T-helper 2 cell treated with Interferon-gamma antibody and Interleukin-4, amounts not matched to agents 5 μg/mL and 100 μg/mL, for 36 hours (primary cell): ENCODE data around the gene CADM4.

ENCODE experiments used
- DNase-seq: peaks from one replicate; pipeline ENCODE4 v3.0.0; 2021; ENCODE audit warnings: low spot score
- H3K27ac Mint-ChIP-seq: one replicate; pipeline ENCODE4 v1.8.0; 2021; ENCODE audit warnings: mild to moderate bottlenecking, mixed read lengths
- H3K27me3 Mint-ChIP-seq: one replicate; pipeline ENCODE4 v1.8.0; 2021; ENCODE audit warnings: low read depth, mixed read lengths
- H3K36me3 Mint-ChIP-seq: one replicate; pipeline ENCODE4 v1.8.0; 2021; ENCODE audit warnings: low read depth, mixed read lengths
- H3K4me1 Mint-ChIP-seq: one replicate; pipeline ENCODE4 v1.8.0; 2021; ENCODE audit warnings: low read depth, mixed read lengths
- H3K4me3 Mint-ChIP-seq: one replicate; pipeline ENCODE4 v1.8.0; 2022; ENCODE audit warnings: mild to moderate bottlenecking, moderate library complexity, mixed read lengths
- H3K9me3 Mint-ChIP-seq: one replicate; pipeline ENCODE4 v1.8.0; 2021; ENCODE audit warnings: mixed read lengths

The CADM4 gene

DNA sequence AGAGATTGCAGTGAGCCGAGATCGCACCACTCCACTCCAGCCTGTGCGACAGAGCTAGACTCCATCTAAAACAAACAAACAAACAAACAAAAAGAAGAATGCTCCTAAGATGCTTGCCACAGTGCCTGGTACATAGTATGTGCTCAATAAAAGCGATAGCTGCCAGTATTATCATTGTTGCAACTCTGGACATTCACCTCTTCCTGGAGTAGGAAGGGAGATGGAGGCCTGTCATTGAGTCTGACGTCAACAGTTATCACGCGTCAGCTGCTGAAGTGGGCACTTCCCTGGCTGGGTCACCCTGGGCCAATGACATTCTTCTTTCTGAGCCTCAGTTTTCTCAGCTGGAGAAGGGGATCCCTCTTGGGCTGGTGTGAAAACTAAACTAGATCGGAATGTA, 34.5 kb upstream of the CADM4 start:
- Mint-ChIP-seq H3K27me3 (peaks cover 12% of the 10 kb centered on the region), H3K36me3 (no peaks in the 10 kb centered on the region), H3K4me1 (peaks cover 22% of the 10 kb centered on the region), H3K27ac (no peak overlapping the region), H3K9me3 (no peaks in the 10 kb centered on the region), H3K4me3 (no peak overlapping the region)
- no peak for DNase-seq

DNA sequence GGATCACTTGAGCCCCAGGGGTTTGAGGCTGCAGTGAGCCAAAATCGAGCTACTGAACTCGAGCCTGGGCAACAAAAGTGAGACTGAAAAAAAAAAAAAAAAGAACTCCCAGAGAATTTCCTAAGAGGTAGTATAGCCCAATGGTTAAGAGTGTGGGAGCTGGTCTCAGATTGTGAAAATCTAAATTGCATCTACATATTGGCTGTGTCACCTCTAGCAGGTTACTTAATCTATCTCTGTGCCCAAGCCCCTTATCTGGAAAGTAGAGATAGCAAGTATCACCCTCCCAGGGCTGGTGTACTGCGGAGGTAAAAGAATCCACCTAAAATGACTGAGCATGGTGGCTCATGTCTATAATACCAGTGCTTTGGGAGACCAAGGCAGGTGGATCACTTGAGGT, 34.0 kb upstream of the CADM4 start:
- Mint-ChIP-seq H3K9me3 (no peaks in the 10 kb centered on the region), H3K27ac (no peak overlapping the region), H3K4me3 (no peak overlapping the region), H3K4me1 (peaks cover 24% of the 10 kb centered on the region), H3K36me3 (no peaks in the 10 kb centered on the region), H3K27me3 (peaks cover 12% of the 10 kb centered on the region)
- DNase-seq: no peak

DNA sequence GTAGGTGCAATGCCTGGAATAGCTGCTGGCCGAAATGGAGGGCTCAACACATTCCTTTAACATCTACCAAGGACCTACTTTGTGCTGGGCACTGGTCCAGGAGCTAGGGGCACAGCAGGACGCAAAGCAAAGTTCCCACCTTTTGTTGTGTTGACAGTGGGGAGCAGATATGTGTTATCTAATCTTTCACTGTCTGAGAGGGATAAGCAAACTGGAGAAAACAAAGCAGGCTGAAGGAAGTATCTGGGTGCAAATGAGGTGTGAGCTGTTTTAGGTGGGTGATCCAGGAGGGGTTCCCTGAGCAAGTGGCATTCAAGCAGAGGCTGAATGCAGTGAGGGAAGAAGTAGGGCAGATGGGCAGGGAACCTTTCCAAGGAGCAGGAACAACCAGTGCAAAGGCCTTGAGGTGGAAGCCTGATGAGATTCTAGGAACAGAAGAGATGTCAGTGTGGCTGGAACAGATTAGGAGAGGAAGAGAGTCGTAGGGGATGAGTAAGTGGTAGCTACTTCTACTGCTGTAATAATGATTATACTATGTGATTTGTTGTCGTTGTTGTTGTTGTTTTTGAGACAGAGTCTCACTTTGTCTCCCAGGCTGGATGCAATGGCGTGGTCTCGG, 32.5 kb upstream of the CADM4 start:
- no peak overlapping the region for H3K27ac Mint-ChIP-seq
- H3K4me3 Mint-ChIP-seq: no peak overlapping the region
- no peaks in the 10 kb centered on the region for H3K9me3 Mint-ChIP-seq
- H3K27me3 Mint-ChIP-seq: peaks cover 12% of the 10 kb centered on the region
- H3K4me1 Mint-ChIP-seq: peaks cover 34% of the 10 kb centered on the region
- H3K36me3 Mint-ChIP-seq: peaks cover 10% of the 10 kb centered on the region
- DNase-seq: no peak

DNA sequence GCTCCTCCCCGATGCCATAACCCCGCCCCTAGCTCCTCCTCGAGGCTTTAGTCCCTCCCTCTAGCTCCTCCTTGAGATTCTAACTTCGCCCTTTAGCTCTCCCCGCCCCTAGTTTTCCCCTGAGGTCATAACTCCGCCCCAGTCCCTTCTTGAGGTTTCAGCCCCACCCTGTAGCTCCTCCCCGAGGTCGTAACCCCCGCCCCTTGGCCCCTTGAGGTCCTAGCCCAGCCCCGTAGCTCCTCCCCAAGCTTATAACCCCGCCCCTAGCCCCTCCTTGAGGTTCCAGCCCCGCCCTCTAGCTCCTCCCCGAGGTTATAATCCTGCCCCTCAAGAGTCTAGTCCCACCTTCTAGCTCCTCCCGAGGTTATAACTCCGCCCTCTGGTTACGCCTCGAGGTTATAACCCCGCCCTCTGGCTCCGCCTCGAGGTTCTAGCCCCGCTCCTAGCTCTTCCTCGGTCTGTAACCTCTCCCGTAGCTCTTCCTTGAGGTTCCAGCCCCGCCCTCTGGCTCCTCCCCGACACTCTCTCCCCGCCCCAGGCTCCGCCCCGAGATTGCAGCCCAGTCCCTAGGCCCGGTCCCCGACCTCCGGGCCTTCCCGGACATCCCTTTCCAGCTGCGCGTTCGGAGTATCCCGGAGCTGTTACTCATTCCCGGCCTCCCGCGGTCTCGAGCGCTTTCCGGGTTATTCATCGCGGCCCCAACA, 28.9 kb upstream of the CADM4 start:
- Mint-ChIP-seq H3K4me3 (peak overlapping the region; percentile 95), H3K36me3 (peaks cover 31% of the 10 kb centered on the region), H3K4me1 (peaks cover 40% of the 10 kb centered on the region), H3K27ac (peak overlapping the region; percentile 87), H3K9me3 (no peaks in the 10 kb centered on the region), H3K27me3 (peaks cover 12% of the 10 kb centered on the region)
- DNase-seq: peak; percentile 92

DNA sequence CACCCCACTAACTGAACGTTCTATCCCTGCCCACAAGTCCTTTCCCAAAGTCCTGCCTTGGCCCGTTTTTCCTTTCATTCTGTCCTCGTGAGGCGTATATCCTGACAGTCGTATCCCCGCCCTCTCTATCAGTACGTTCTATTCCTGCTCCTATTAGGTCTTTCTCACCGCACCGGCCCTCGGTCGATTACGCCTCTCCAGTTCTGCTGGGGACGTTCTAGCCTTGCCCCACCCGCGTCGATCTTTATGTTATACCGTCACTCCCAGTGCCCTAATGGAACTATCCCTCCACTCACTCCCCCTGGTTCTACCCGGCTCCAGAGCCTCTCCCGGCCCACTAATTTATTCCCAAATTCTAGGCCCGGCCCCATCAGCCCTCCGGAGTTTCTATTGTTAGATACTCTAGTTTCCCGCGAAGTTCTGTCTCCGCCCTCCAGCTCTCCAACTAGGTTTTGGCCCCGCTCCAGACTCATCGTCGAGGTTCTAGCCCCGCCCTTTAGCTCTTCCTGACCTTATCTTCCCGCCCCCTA, 28.3 kb upstream of the CADM4 start:
- H3K27ac Mint-ChIP-seq: peak overlapping the region; percentile 87
- no peak for DNase-seq
- H3K9me3 Mint-ChIP-seq: no peaks in the 10 kb centered on the region
- H3K36me3 Mint-ChIP-seq: peaks cover 31% of the 10 kb centered on the region
- H3K4me3 Mint-ChIP-seq: peak overlapping the region; percentile 95
- H3K4me1 Mint-ChIP-seq: peaks cover 41% of the 10 kb centered on the region
- peaks cover 12% of the 10 kb centered on the region for H3K27me3 Mint-ChIP-seq

DNA sequence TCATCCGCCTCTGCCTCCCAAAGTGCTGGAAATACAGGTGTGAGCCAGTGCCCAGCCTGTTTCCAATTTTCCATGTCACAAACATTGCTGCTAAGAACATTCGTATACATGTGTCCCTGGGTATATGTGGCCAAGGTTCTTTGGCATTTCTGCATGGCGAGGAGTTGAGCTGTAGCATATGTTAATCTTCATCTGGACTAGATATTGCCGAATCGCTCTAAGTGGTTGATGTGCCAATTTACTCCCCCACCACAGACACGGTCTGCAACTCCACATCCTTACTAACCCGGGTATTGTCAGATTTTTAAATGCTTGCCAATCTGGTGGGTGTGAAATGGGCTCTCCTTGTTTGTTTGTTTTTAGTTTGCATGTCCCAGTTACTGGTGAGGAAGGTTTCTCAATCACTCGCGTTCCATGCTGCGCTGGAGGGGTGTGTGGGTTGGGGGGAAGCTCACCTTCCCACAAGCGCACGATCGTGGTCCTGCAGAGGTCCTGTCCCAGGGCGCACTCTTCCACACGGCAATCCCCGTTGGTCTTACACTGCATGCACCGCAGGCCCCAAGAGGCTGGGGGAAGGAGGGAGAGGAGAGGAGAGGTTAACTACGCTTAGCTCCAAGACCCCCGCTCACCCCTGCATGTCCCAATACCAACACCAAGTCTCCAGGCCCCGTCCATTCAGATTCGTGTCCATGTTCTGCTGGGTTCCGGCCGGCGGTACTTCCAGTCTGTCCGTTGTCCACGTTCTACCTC, 27.7 kb upstream of the CADM4 start:
- peaks cover 11% of the 10 kb centered on the region for H3K27me3 Mint-ChIP-seq
- H3K36me3 Mint-ChIP-seq: peaks cover 36% of the 10 kb centered on the region
- no peaks in the 10 kb centered on the region for H3K9me3 Mint-ChIP-seq
- peaks cover 41% of the 10 kb centered on the region for H3K4me1 Mint-ChIP-seq
- H3K4me3 Mint-ChIP-seq: peak overlapping the region; percentile 95
- peak overlapping the region; percentile 87 for H3K27ac Mint-ChIP-seq
- DNase-seq: no peak

DNA sequence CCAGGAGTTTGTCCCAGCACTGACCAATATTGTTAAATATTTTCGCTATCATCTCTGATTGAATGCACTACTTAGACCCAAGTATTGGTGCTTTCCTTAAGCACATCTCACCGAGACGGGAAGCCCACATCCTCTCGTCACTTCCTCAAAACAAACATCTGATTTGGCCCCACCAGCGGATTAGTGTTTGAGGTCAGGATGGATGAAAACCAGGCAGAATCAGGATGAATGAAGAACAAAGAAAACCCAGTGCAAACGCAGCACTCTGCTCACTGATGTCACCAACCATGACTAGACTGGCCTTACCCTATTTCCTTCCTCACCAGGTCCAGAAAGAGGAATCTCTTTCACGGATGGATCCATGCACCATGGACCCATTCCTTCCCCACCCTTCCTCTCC, 24.4 kb upstream of the CADM4 start:
- Mint-ChIP-seq H3K4me1 (peaks cover 27% of the 10 kb centered on the region), H3K4me3 (peak overlapping the region; percentile 66), H3K27me3 (no peaks in the 10 kb centered on the region), H3K27ac (peak overlapping the region; percentile 65), H3K36me3 (peaks cover 52% of the 10 kb centered on the region), H3K9me3 (no peaks in the 10 kb centered on the region)
- DNase-seq: peak; percentile 16

DNA sequence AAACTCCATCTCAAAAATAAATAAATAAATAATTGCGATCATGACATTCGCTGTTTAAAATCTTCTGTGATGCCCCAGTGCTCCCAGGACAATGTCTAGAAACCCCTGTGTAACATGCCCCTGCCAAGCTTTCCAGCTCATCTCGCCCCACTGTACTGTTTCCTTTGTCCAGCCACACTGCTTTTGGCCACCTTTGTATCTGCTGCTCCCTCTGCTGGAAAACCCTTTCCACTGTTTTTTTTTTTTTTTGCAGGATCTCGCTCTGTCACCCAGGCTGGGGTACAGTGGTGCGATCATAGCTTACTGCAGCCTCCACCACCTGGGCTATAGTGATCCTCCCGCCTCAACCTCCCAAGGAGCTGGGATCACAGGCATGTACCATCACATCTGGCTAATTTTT, 22.8 kb upstream of the CADM4 start:
- Mint-ChIP-seq H3K36me3 (peaks cover 53% of the 10 kb centered on the region), H3K9me3 (peaks cover 4% of the 10 kb centered on the region), H3K4me1 (peaks cover 18% of the 10 kb centered on the region), H3K4me3 (no peak overlapping the region), H3K27me3 (no peaks in the 10 kb centered on the region), H3K27ac (no peak overlapping the region)
- no peak for DNase-seq

DNA sequence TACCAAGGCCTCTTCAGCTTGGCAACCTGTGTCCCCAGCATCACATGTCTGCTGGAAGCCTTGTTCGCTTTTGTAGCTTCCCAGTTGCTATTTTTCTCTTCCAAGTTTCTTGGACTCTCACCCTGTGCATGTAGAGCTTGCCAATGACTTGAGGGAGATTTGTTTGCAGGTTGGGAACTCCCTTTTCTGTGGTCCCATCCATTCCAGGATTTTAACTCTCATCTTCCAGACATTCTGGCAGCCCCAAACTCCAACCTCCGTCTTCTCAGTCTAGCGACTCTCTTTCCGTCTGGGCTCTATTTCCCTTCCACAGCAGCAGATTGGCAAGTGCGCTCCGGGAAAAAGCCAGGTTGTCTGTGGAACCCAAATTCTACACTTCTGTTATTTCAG, 21.3 kb upstream of the CADM4 start:
- H3K4me3 Mint-ChIP-seq: no peak overlapping the region
- H3K9me3 Mint-ChIP-seq: peaks cover 4% of the 10 kb centered on the region
- no peaks in the 10 kb centered on the region for H3K27me3 Mint-ChIP-seq
- DNase-seq: no peak
- H3K4me1 Mint-ChIP-seq: peaks cover 16% of the 10 kb centered on the region
- H3K36me3 Mint-ChIP-seq: peaks cover 53% of the 10 kb centered on the region
- H3K27ac Mint-ChIP-seq: no peak overlapping the region

DNA sequence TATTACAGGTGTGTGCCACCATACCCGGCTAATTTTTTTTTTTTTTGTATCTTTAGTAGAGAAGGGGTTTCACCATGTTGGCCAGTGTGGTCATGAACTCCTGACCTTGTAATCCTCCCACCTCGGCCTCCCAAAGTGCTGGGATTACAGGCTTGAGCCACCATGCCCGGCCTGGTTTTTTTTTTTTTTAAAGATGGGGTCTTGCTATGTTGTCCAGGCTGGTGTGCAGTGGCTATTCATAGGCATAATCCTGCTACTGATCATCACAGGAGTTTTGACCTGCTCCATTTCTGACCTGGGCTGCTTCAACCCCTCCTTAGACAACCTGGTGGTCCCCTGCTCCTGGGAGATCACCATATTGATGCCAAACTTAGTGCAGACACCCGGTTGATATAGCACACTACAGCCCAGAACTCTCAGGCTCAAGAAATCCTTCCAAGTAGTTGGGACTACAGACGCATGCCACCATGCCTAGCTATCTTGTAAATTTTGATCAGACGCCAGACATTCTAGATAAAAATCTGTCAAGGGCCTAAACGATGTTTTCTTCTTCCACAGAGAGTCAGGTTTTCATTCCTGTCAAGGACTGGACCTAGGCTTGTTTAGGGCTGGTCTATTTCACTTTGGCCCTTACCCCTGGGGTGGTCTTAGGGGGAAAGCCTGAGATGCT, 20.8 kb upstream of the CADM4 start:
- Mint-ChIP-seq H3K4me1 (peaks cover 16% of the 10 kb centered on the region), H3K27me3 (no peaks in the 10 kb centered on the region), H3K9me3 (peaks cover 4% of the 10 kb centered on the region), H3K4me3 (no peak overlapping the region), H3K27ac (no peak overlapping the region), H3K36me3 (peaks cover 58% of the 10 kb centered on the region)
- no peak for DNase-seq

DNA sequence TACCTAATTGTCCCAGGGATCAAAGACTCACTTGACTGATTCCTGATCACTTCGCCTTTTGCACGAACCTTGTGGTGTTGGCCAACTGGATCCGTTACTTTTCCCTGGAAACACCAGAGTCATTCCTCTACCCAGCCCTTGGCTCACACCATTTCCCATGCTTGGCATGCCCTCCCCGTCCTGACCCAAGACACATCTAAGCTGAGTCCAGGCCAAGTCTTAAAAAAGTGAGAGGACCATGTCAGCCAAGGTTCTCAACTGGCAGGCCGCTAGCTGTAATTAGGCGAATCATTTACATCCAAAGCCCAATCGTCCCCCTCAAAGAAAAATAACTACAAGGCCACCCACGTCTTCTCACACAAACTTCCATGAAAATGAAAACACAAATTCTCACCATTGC, 18.8 kb upstream of the CADM4 start:
- Mint-ChIP-seq H3K4me1 (peaks cover under 1% of the 10 kb centered on the region), H3K36me3 (peaks cover 52% of the 10 kb centered on the region), H3K4me3 (no peak overlapping the region), H3K9me3 (peaks cover 4% of the 10 kb centered on the region), H3K27me3 (no peaks in the 10 kb centered on the region), H3K27ac (no peak overlapping the region)
- DNase-seq: no peak

DNA sequence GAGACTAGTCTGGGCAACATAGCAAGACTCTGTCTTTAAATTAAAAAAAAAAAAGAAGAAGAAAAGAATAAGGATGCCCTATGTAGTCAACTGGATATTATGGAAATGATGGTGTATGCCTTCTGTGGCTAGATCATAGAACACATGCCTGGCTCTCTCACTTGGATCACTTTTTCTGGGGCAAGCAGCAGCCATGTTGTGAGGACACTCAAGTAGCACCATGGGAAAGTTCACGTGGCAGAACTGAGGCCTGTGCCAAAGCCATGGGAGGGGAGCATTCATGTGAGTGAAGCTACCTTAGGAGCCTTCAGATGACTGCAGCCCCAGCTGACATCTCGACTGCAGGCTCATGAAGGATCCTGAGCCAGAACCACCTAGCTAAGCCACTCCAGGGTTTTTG, 18.4 kb upstream of the CADM4 start:
- Mint-ChIP-seq H3K27ac (no peak overlapping the region), H3K27me3 (no peaks in the 10 kb centered on the region), H3K36me3 (peaks cover 56% of the 10 kb centered on the region), H3K9me3 (peaks cover 4% of the 10 kb centered on the region), H3K4me3 (no peak overlapping the region), H3K4me1 (no peaks in the 10 kb centered on the region)
- no peak for DNase-seq

DNA sequence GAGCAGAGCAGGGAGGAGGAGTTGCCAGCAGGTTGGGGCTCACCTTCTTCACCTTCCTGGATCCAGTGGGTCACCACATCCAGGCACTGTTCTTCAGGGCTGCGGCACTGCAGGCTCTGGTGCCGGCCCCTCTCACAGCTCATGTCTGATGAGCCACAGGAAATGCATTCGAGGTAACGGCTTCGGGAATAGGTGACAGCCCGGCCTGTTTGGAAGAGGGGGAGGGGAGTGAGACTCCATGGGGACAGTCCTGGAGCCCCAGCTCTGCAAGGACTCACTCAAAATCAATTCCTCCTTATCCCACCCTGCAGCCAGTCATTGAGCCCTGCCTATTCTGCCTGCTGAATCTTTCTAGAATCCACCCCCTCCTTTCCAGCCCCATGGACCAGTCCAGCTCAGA, 16.8 kb upstream of the CADM4 start:
- peaks cover 53% of the 10 kb centered on the region for H3K36me3 Mint-ChIP-seq
- peaks cover 1% of the 10 kb centered on the region for H3K4me1 Mint-ChIP-seq
- peaks cover 4% of the 10 kb centered on the region for H3K9me3 Mint-ChIP-seq
- no peak overlapping the region for H3K4me3 Mint-ChIP-seq
- no peak for DNase-seq
- H3K27me3 Mint-ChIP-seq: no peaks in the 10 kb centered on the region
- no peak overlapping the region for H3K27ac Mint-ChIP-seq

DNA sequence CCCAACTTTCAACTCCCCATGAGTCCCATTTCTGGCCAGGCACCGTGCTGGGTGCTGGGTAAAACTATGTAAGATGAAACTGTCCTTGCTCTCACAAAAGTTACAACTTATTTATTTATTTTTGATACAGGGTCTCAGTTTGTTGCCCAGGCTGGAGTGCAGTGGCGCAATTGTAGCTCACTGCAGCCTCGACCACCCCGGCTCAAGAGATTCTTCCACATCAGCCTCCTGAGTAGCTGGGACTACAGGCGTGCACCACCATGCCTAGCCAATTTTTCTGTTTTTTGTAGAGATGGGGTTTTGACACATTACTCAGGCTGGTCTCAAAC, 12.9 kb upstream of the CADM4 start:
- H3K27me3 Mint-ChIP-seq: no peaks in the 10 kb centered on the region
- H3K27ac Mint-ChIP-seq: no peak overlapping the region
- H3K36me3 Mint-ChIP-seq: peaks cover 37% of the 10 kb centered on the region
- no peak overlapping the region for H3K4me3 Mint-ChIP-seq
- DNase-seq: no peak
- H3K4me1 Mint-ChIP-seq: peaks cover 1% of the 10 kb centered on the region
- no peaks in the 10 kb centered on the region for H3K9me3 Mint-ChIP-seq
